K562 (cell line): Measurements from ENCODE around the gene ANAPC2. TPM values are rescaled to one million over a fixed set of nuclear protein-coding genes. Genes with fewer than 3 reads are reported as not detected.
A peak's percentile ranks its signal among the peaks of the same experiment; 100 is the strongest.

Experiments used
- ATAC-seq: fragments of 200-7000 bp; cut with Tn5 transposase; 3 replicates; pipeline ENCODE4 v1.9.1; 2020; ENCODE audit warnings: moderate library complexity
- BruUV-seq: library from RNA; stranded (reverse); fragments of 400-500 nt; replicated peaks from 2 replicates; lab custom pipeline; 2021; lab: Mats Ljungman, UMichigan
- CTCF ChIA-PET: fragments of 300-600 bp; formaldehyde crosslinking; extraction: SDS; loops from one replicate; lab custom pipeline; 2021; ENCODE audit warnings: low intra/inter-chr PET ratio; lab: Yijun Ruan, JAX
- POLR2A ChIA-PET: fragments of 300-600, 350-650 bp; sonication (Branson Sonifier 250); formaldehyde crosslinking; extraction: SDS; loops from one replicate; lab custom pipeline; 2021; ENCODE audit warnings: antibody characterized with exemption, inconsistent platforms; lab: Yijun Ruan, JAX
- DNase-seq, 4 experiments: peaks; one replicate each; pipeline versions ENCODE4 v3.0.0 to v3.0.0-alpha.2; 2011 to 2018; ENCODE audit warnings: low spot score in 3 of 4, mixed read lengths in 3 of 4; ENCODE audit errors: extremely low read depth in 1 of 4
- FAIRE-seq: peaks from 2 replicates; lab custom pipeline; 2011; peaks lifted over from hg19 to GRCh38; lab: Jason Lieb, UNC
- H2AFZ ChIP-seq: 2 replicates; pipeline ENCODE4 v1.6.0; 2011; ENCODE audit warnings: low read depth, low read length, control low read depth, inconsistent platforms
- H3K27ac ChIP-seq: fragments of 200-600 bp; 3 replicates; pipeline ENCODE4 v1.8.0; 2011; ENCODE audit warnings: low read depth, mild to moderate bottlenecking, control low read depth, inconsistent platforms, low read length, moderate library complexity, mixed read lengths; ENCODE audit errors: extremely low read depth
- H3K27me3 ChIP-seq, 2 experiments: fragments of 300-600 bp in 1 of 2; 2 replicates in 1 of 2; 3 replicates in 1 of 2; pipeline versions ENCODE4 v1.6.0 to v1.8.0; 2011; ENCODE audit warnings: inconsistent platforms in 2 of 2, low read length in 2 of 2, mild to moderate bottlenecking in 1 of 2, mixed read lengths in 1 of 2, moderate library complexity in 1 of 2; ENCODE audit not compliant: control insufficient read depth in 2 of 2, insufficient read depth in 2 of 2
- H3K36me3 ChIP-seq: fragments of 300-600 bp; 3 replicates; pipeline ENCODE4 v1.8.0; 2011; ENCODE audit warnings: mild to moderate bottlenecking, low read length, inconsistent platforms; ENCODE audit not compliant: control insufficient read depth, insufficient read depth
- H3K4me1 ChIP-seq, 2 experiments: fragments of 200-600 bp in 1 of 2; replicated peaks in 1 of 2; 2 replicates in 1 of 2; 3 replicates in 1 of 2; pipeline versions ENCODE4 v1.5.1 to v1.8.0; 2011; ENCODE audit warnings: inconsistent platforms in 2 of 2, low read length in 2 of 2, mild to moderate bottlenecking in 1 of 2, mixed read lengths in 1 of 2, moderate library complexity in 1 of 2; ENCODE audit not compliant: control insufficient read depth in 2 of 2, insufficient read depth in 2 of 2
- H3K4me2 ChIP-seq: 2 replicates; pipeline ENCODE4 v1.6.1; 2011; ENCODE audit warnings: low read length, control low read depth, inconsistent platforms, mixed read lengths; ENCODE audit not compliant: insufficient read depth
- H3K4me3 ChIP-seq: fragments of 200-600 bp; sonication (generic), shearing (Covaris generic); 2 replicates; pipeline ENCODE4 v1.5.1; 2016; ENCODE audit warnings: control low read depth, inconsistent platforms
- H3K79me2 ChIP-seq: fragments of 200-600 bp; 3 replicates; pipeline ENCODE4 v1.8.0; 2011; ENCODE audit warnings: low read length, inconsistent platforms; ENCODE audit not compliant: control insufficient read depth, insufficient read depth
- H3K9ac ChIP-seq, 2 experiments: 2 replicates each; pipeline versions ENCODE4 v1.6.0 to v1.6.1; 2011; ENCODE audit warnings: low read depth in 2 of 2, low read length in 2 of 2, control low read depth in 1 of 2, inconsistent platforms in 1 of 2, mild to moderate bottlenecking in 1 of 2, mixed read lengths in 1 of 2; ENCODE audit not compliant: insufficient read depth in 1 of 2
- H3K9me1 ChIP-seq: one replicate; pipeline ENCODE4 v1.6.0; 2011; ENCODE audit warnings: inconsistent platforms, mild to moderate bottlenecking, low read length, moderate library complexity; ENCODE audit not compliant: control insufficient read depth, insufficient read depth
- H3K9me3 ChIP-seq: replicated peaks from 2 replicates; pipeline ENCODE4 v1.5.1; 2011; ENCODE audit warnings: low read depth, low read length, inconsistent platforms; ENCODE audit not compliant: control insufficient read depth, insufficient read depth
- H4K20me1 ChIP-seq: replicated peaks from 2 replicates; pipeline ENCODE4 v1.6.1; 2011; ENCODE audit warnings: low read length, inconsistent platforms, mixed read lengths; ENCODE audit not compliant: control insufficient read depth, insufficient read depth
- ZNF696 ChIP-seq: fragments of 250-450 bp; sonication (Bioruptor Pico); conservative IDR thresholded peaks from 2 replicates; pipeline ENCODE4 v1.4.0; 2020; ENCODE audit warnings: mild to moderate bottlenecking, moderate library complexity
- WGBS: fragments of 100-300 bp; shearing (Covaris generic); methylation state at CpG from one replicate; pipeline ENCODE4 v1.1.6; 2016; ENCODE audit warnings: low coverage, mixed read lengths; ENCODE audit not compliant: insufficient coverage; ENCODE audit errors: missing lambda C conversion rate; 5-methylcytosine and 5-hydroxymethylcytosine counted together
- in situ Hi-C: fragments of 300-500 bp; cut with MboI; formaldehyde crosslinking; loops from 4 replicates; pipeline ENCODE4 v1.15.0; 2018; ENCODE audit warnings: inconsistent platforms, mixed read lengths
- intact Hi-C: fragments of 100-400 bp; cut with micrococcal nuclease; formaldehyde crosslinking; loops from 2 replicates; pipeline ENCODE4 v1.14.2; 2022
- polyA plus RNA-seq, 8 experiments: library from polyadenylated mRNA; depleted of rRNA in 4 of 8; stranded (reverse) in 5 of 8; unstranded in 3 of 8; fragments of >200 nt; fragmentation: Nextera tagmentation in 2 of 8; fragmentation: Illumina TruSeq in 1 of 8; extraction: Ambion mirVana in 2 of 8; extraction: Trizol in 1 of 8; gene quantifications; 2 replicates each; pipeline versions ENCODE4 v1.2.1 to v1.2.3, GENCODE V29; 2011 to 2014; ENCODE audit warnings: inconsistent platforms in 1 of 8, missing spikeins in 1 of 8
- total RNA-seq, 7 experiments: library from RNA; depleted of rRNA in 6 of 7; stranded (reverse); fragments of >200 nt in 6 of 7; fragmentation: Illumina TruSeq in 2 of 7; extraction: Trizol in 2 of 7; gene quantifications; 2 replicates each; pipeline versions ENCODE4 v1.2.1 to v1.2.3, GENCODE V29; 2011 to 2021; ENCODE audit warnings: low replicate concordance in 1 of 7
- TF ChIP-seq, protein P1 (sequence below): fragments of 200-800 bp; sonication (Bioruptor generic); IDR thresholded peaks from 2 replicates; pipeline ENCODE4 v1.6.1; 2017; ENCODE audit warnings: missing genetic modification characterization, missing compliant biosample characterization

The ANAPC2 gene
- total and polyA plus RNA-seq, 9 of the 15 experiments (the other 6 are each of a cell fraction or from before 2014, with no cell fraction given) = 0.11 to 56.5 (median 17.1) TPM; not detected in 1

DNA sequence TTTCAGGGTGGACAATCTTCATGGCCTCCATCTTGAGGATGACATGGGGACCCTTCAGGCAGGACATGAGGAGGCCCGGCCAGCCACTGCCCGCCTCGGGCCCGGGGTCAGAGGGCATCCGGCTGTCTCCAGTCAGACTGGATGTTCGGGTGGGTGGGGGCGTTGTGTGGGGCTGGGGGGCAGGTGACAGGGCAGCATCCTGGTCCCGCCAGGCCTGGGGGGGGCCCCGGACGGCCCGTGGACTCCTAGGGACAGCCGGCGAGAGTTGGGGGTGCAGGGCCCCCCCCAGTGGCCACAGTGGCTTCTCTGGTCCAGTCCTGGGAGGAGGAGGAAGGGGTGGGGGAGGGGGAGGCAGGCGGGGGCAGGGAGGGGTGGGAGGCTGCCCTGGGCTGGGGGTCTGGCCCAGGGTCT lies 32.7 kb upstream of the ANAPC2 start:
- in situ Hi-C loops = no loop called here
- H4K20me1 ChIP-seq = no peaks in the 10 kb centered on the region

More for the DNA sequence above, 32.7 kb upstream of the ANAPC2 start:
- H2AFZ ChIP-seq = no peak overlapping the region
- H3K4me3 ChIP-seq = no peak overlapping the region
- TF ChIP-seq ZNF696 (CRISPR knock-in tag) = no peak
- TF ChIP-seq, protein P1, sequence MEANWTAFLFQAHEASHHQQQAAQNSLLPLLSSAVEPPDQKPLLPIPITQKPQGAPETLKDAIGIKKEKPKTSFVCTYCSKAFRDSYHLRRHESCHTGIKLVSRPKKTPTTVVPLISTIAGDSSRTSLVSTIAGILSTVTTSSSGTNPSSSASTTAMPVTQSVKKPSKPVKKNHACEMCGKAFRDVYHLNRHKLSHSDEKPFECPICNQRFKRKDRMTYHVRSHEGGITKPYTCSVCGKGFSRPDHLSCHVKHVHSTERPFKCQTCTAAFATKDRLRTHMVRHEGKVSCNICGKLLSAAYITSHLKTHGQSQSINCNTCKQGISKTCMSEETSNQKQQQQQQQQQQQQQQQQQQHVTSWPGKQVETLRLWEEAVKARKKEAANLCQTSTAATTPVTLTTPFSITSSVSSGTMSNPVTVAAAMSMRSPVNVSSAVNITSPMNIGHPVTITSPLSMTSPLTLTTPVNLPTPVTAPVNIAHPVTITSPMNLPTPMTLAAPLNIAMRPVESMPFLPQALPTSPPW (CRISPR knock-in tag) = peak; percentile 21; the same call in 1 of the 2 replicates
- H3K27me3 ChIP-seq = no peaks in the 10 kb centered on the region
- no peak overlapping the region for H3K27ac ChIP-seq
- BruUV-seq = no TSS peak
- H3K79me2 ChIP-seq = peaks cover 18% of the 10 kb centered on the region; the same call in 2 of the 3 replicates
- H3K36me3 ChIP-seq = peaks cover 11% of the 10 kb centered on the region; the same call in 1 of the 3 replicates
- ATAC-seq = no peak
- POLR2A ChIA-PET = interaction anchor here (0.9 to 1.6 kb wide), 4 partner anchors 11 to 33 kb away, joined by 3 to 6 read pairs (median 4); partner anchors contain the start of genes ANAPC2 and SSNA1
- peaks cover 34 to 95% of the 10 kb centered on the region in 2 experiments for H3K4me1 ChIP-seq
- H3K4me2 ChIP-seq = no peak overlapping the region
- no peak for FAIRE-seq
- no CpG with 5 or more reads among the region's 14 CpGs for WGBS
- CTCF ChIA-PET = no interaction called here
- intact Hi-C loops = no loop called here
- no peaks in the 10 kb centered on the region for H3K9me1 ChIP-seq
- no peaks in the 10 kb centered on the region for H3K9me3 ChIP-seq
- no peak overlapping the region for H3K9ac ChIP-seq
- DNase-seq = no peak
